Uterus (tissue), 4 donors: ENCODE data around the gene BANK1. TPM values are rescaled to one million over a fixed set of nuclear protein-coding genes. Genes with fewer than 3 reads are reported as not detected.

ENCODE experiments used
- DNase-seq, 2 donors: peaks; one replicate each; pipeline ENCODE4 v3.0.0-alpha.2; 2019 to 2020
- H3K27ac ChIP-seq, 2 donors: fragments of 200-600 bp; sonication (generic); 1 replicate in 1 of 2; 2 replicates in 1 of 2; pipeline ENCODE4 v1.5.1; 2016 to 2018
- H3K27me3 ChIP-seq, 2 donors: fragments of 200-600 bp; sonication (generic); one replicate each; pipeline ENCODE4 v1.5.1; 2018 to 2019; ENCODE audit warnings: control low read depth in 1 of 2
- H3K36me3 ChIP-seq, 2 donors: fragments of 200-600 bp; sonication (generic); one replicate each; pipeline ENCODE4 v1.5.1; 2019; ENCODE audit warnings: control low read depth in 1 of 2
- H3K4me1 ChIP-seq, 2 donors: fragments of 200-600 bp; sonication (generic); one replicate each; pipeline ENCODE4 v1.5.1; 2018 to 2019; ENCODE audit warnings: control low read depth in 1 of 2
- H3K4me3 ChIP-seq, 2 donors: fragments of 200-600 bp; sonication (generic); 1 replicate in 1 of 2; 2 replicates in 1 of 2; pipeline ENCODE4 v1.5.1; 2018 to 2019; ENCODE audit warnings: mild to moderate bottlenecking in 1 of 2
- H3K9me3 ChIP-seq, 2 donors: fragments of 200-600 bp; sonication (generic); one replicate each; pipeline ENCODE4 v1.5.1; 2019; ENCODE audit warnings: control low read depth in 1 of 2
- CTCF ChIP-seq, 4 experiments: fragments of 200-600 bp in 2 of 4; fragments of 450-650 bp in 2 of 4; sonication (generic) in 2 of 4; IDR thresholded peaks; one replicate each; pipeline ENCODE4 v1.5.1; 2016 to 2019; ENCODE audit warnings: antibody characterized with exemption in 4 of 4, mild to moderate bottlenecking in 2 of 4, moderate library complexity in 1 of 4
- POLR2A ChIP-seq, 2 donors: fragments of 450-650 bp; IDR thresholded peaks; one replicate each; pipeline ENCODE4 v1.6.1; 2016; ENCODE audit warnings: antibody characterized with exemption in 2 of 2, mild to moderate bottlenecking in 1 of 2, moderate library complexity in 1 of 2
- intact Hi-C: fragments of 100-400 bp; cut with DNase I; formaldehyde crosslinking; loops from one replicate; pipeline ENCODE4 v1.15.1; 2023; ENCODE audit warnings: low total_unique reads
- total RNA-seq, 4 donors: library from RNA; depleted of rRNA in 3 of 4; stranded (reverse); fragments of >200 nt in 3 of 4; gene quantifications; one replicate each; pipeline versions ENCODE4 v1.1.0 to v1.2.4, GENCODE V29; 2014 to 2023
- donor health status: DM: yes; HTN: yes; CAD: no.

The BANK1 gene
- total RNA-seq, 4 donors from 2014 or later, result 0.49 to 3.1 (median 0.59) TPM; not detected in 1

DNA sequence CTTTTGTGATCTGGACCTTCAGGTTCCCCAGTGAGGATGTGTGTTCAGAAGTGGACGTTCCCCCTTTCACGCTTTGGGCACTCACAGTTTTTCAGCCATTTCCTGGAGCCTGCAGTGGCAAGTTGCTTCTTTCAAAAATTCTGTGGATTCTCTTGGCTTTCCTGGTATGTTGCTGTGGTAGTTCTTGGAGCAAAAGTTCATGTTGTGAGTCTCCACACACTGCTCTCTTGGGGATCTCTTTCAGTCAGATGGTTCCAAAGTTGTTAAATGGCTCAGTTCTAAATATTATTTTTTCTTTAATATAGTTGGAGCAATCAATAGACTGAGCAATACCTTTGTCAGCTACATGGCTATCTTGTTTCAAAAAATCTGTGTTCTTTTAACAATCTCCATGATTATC, 28.5 kb upstream of the BANK1 start:
- TF ChIP-seq POLR2A (IDR thresholded peaks at IDR 0.05), result no peak
- no peak for TF ChIP-seq CTCF (IDR thresholded peaks at IDR 0.05)
- Histone ChIP-seq H3K27ac (no peak overlapping the region), H3K9me3 (no peaks in the 10 kb centered on the region), H3K4me3 (no peak overlapping the region), H3K27me3 (no peaks in the 10 kb centered on the region), H3K4me1 (no peaks in the 10 kb centered on the region), H3K36me3 (no peaks in the 10 kb centered on the region)
- intact Hi-C loops, result no loop called here
- DNase-seq, result no peak

- Histone ChIP-seq H3K4me3 (no peak overlapping the region), H3K27me3 (no peaks in the 10 kb centered on the region), H3K36me3 (no peaks in the 10 kb centered on the region), H3K4me1 (no peaks in the 10 kb centered on the region), H3K9me3 (no peaks in the 10 kb centered on the region), H3K27ac (no peak overlapping the region)
- intact Hi-C loops, result no loop called here
- no peak for TF ChIP-seq POLR2A (IDR thresholded peaks at IDR 0.05)
- DNase-seq, result no peak
Measured at GRCh38 chr4:101762534-101762933, 28.0 kb upstream of the BANK1 start.

DNA sequence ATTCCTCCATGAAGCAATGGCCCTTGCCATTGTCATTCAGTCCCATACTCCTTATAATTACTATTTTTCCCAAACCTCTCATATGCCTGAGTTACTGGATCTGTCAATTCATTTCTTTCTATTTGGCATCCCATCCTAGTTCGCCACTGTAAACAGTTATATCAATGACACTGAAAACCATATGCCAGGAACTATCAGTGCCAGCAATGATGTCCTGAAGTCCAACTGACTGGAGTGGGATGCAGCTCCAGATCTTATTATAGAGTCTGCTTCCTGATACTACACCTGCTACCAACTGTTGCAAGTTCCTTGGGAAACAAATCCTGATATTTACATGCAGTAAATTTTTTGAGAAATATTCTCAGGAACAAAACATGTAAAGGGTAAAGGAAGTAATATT, 27.0 kb upstream of the BANK1 start:
- intact Hi-C loops, result no loop called here
- Histone ChIP-seq H3K4me1 (no peaks in the 10 kb centered on the region), H3K27me3 (no peaks in the 10 kb centered on the region), H3K36me3 (no peaks in the 10 kb centered on the region), H3K4me3 (no peak overlapping the region), H3K9me3 (no peaks in the 10 kb centered on the region), H3K27ac (no peak overlapping the region)
- TF ChIP-seq POLR2A (IDR thresholded peaks at IDR 0.05), result no peak
- TF ChIP-seq CTCF (IDR thresholded peaks at IDR 0.05), result no peak
- DNase-seq, result no peak

GRCh38 chr4:101774807-101775206, 15.7 kb upstream of the BANK1 start:
- no peaks in the 10 kb centered on the region for H3K36me3 ChIP-seq
- no peak overlapping the region for H3K4me3 ChIP-seq
- no peak for TF ChIP-seq POLR2A (IDR thresholded peaks at IDR 0.05)
- TF ChIP-seq CTCF (IDR thresholded peaks at IDR 0.05), result no peak
- H3K9me3 ChIP-seq, result no peaks in the 10 kb centered on the region
- no peaks in the 10 kb centered on the region for H3K27me3 ChIP-seq
- intact Hi-C loops, result no loop called here
- DNase-seq, result no peak
- no peak overlapping the region for H3K27ac ChIP-seq
- no peaks in the 10 kb centered on the region for H3K4me1 ChIP-seq

DNA sequence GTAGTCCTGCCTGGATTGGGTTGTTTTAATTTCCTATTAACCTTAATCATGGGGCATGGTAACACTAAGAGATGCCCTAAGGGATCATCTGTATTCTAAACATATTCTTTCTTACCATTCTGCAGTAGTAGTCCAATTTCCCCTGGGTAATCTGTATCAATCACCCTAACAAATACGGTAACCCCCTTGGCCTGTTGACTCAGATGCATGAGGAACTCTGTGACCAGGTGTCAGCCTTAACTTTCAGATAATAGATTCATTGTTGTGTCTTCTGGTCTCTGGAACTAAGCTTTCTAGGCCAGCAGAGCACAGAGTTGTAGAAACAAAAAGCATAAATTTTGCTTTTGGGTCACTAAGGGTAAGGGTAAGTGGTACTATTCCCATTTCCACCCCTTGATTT, 13.1 kb upstream of the BANK1 start:
- no peak for DNase-seq
- Histone ChIP-seq H3K27me3 (no peaks in the 10 kb centered on the region), H3K27ac (no peak overlapping the region), H3K36me3 (no peaks in the 10 kb centered on the region), H3K9me3 (no peaks in the 10 kb centered on the region), H3K4me1 (no peaks in the 10 kb centered on the region), H3K4me3 (no peak overlapping the region)
- TF ChIP-seq POLR2A (IDR thresholded peaks at IDR 0.05) (no peak), CTCF (IDR thresholded peaks at IDR 0.05) (no peak)
- intact Hi-C loops, result no loop called here

DNA sequence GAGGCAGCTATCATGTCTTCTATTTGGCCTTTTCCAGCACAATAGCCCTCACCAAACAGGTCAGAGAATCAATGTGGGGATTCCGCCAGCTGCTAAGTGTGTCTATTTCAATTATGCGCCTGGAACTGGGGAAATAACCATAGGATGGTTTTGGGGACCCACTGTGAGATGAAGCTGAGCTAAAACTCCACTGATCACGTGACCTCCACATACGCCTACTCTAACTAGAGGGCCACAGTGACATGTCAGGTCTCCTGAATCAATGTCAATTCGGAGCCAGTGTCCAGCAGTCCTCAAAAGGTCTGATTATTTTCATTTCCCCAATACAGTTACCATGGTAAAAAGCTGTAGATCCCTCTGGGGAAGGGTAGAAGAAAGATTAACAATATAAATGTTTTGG, 10.2 kb upstream of the BANK1 start:
- Histone ChIP-seq H3K27ac (no peak overlapping the region), H3K36me3 (no peaks in the 10 kb centered on the region), H3K4me1 (no peaks in the 10 kb centered on the region), H3K4me3 (no peak overlapping the region), H3K9me3 (no peaks in the 10 kb centered on the region), H3K27me3 (no peaks in the 10 kb centered on the region)
- TF ChIP-seq CTCF (IDR thresholded peaks at IDR 0.05) (no peak), POLR2A (IDR thresholded peaks at IDR 0.05) (no peak)
- intact Hi-C loops, result no loop called here
- DNase-seq, result no peak
